ENCODE measurements around the gene GAREM1. TPM values are rescaled to one million over a fixed set of nuclear protein-coding genes. Genes with fewer than 3 reads are reported as not detected.

GAREM1 gene
- total RNA-seq, 1 donor from 2014 or later = 1.7 TPM

- Mint-ChIP-seq H3K9me3 (ENCODE audit: unreplicated experiment) (no peaks in the 10 kb centered on the region), H3K36me3 (ENCODE audit: unreplicated experiment) (no peaks in the 10 kb centered on the region), H3K27me3 (ENCODE audit: unreplicated experiment) (no peaks in the 10 kb centered on the region), H3K4me1 (ENCODE audit: unreplicated experiment) (peaks cover 6% of the 10 kb centered on the region), H3K27ac (ENCODE audit: unreplicated experiment) (no peak overlapping the region), H3K4me3 (ENCODE audit: unreplicated experiment) (no peak overlapping the region)
- DNase-seq (ENCODE audit: extremely low spot score, unreplicated experiment) = no peak
- TF ChIP-seq, protein P1, sequence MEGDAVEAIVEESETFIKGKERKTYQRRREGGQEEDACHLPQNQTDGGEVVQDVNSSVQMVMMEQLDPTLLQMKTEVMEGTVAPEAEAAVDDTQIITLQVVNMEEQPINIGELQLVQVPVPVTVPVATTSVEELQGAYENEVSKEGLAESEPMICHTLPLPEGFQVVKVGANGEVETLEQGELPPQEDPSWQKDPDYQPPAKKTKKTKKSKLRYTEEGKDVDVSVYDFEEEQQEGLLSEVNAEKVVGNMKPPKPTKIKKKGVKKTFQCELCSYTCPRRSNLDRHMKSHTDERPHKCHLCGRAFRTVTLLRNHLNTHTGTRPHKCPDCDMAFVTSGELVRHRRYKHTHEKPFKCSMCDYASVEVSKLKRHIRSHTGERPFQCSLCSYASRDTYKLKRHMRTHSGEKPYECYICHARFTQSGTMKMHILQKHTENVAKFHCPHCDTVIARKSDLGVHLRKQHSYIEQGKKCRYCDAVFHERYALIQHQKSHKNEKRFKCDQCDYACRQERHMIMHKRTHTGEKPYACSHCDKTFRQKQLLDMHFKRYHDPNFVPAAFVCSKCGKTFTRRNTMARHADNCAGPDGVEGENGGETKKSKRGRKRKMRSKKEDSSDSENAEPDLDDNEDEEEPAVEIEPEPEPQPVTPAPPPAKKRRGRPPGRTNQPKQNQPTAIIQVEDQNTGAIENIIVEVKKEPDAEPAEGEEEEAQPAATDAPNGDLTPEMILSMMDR (IDR thresholded peaks at IDR 0.05) = no peak
Observed at GRCh38 chr18:32373505-32373904, 97.2 kb downstream of the GAREM1 start.

GRCh38 chr18:32372381-32373061 is 98.2 kb downstream of the GAREM1 start:
- DNase-seq (ENCODE audit: extremely low spot score, unreplicated experiment) = no peak
- no peak overlapping the region for H3K27ac Mint-ChIP-seq (ENCODE audit: unreplicated experiment)
- H3K4me1 Mint-ChIP-seq (ENCODE audit: unreplicated experiment) = peaks cover 6% of the 10 kb centered on the region
- H3K27me3 Mint-ChIP-seq (ENCODE audit: unreplicated experiment) = no peaks in the 10 kb centered on the region
- H3K4me3 Mint-ChIP-seq (ENCODE audit: unreplicated experiment) = no peak overlapping the region
- H3K36me3 Mint-ChIP-seq (ENCODE audit: unreplicated experiment) = no peaks in the 10 kb centered on the region
- no peaks in the 10 kb centered on the region for H3K9me3 Mint-ChIP-seq (ENCODE audit: unreplicated experiment)
- TF ChIP-seq, protein P1 (IDR thresholded peaks at IDR 0.05) = no peak

- Mint-ChIP-seq H3K27ac (ENCODE audit: unreplicated experiment) (no peak overlapping the region), H3K9me3 (ENCODE audit: unreplicated experiment) (no peaks in the 10 kb centered on the region), H3K4me1 (ENCODE audit: unreplicated experiment) (peaks cover 6% of the 10 kb centered on the region)
Observed at GRCh38 chr18:32372047-32372380, 98.7 kb downstream of the GAREM1 start.

GRCh38 chr18:32371384-32371783 is 99.3 kb downstream of the GAREM1 start:
- peaks cover 6% of the 10 kb centered on the region for H3K4me1 Mint-ChIP-seq (ENCODE audit: unreplicated experiment)
- no peaks in the 10 kb centered on the region for H3K27me3 Mint-ChIP-seq (ENCODE audit: unreplicated experiment)
- H3K36me3 Mint-ChIP-seq (ENCODE audit: unreplicated experiment) = no peaks in the 10 kb centered on the region
- no peaks in the 10 kb centered on the region for H3K9me3 Mint-ChIP-seq (ENCODE audit: unreplicated experiment)
- no peak overlapping the region for H3K27ac Mint-ChIP-seq (ENCODE audit: unreplicated experiment)
- no peak overlapping the region for H3K4me3 Mint-ChIP-seq (ENCODE audit: unreplicated experiment)
- TF ChIP-seq, protein P1 (IDR thresholded peaks at IDR 0.05) = no peak
- no peak for DNase-seq (ENCODE audit: extremely low spot score, unreplicated experiment)

More at GRCh38 chr18:32372047-32372380, 98.7 kb downstream of the GAREM1 start:
- Mint-ChIP-seq H3K36me3 (ENCODE audit: unreplicated experiment) (no peaks in the 10 kb centered on the region), H3K27me3 (ENCODE audit: unreplicated experiment) (no peaks in the 10 kb centered on the region), H3K4me3 (ENCODE audit: unreplicated experiment) (no peak overlapping the region)
- DNase-seq (ENCODE audit: extremely low spot score, unreplicated experiment) = no peak
- TF ChIP-seq, protein P1 (IDR thresholded peaks at IDR 0.05) = no peak

- Mint-ChIP-seq H3K27me3 (ENCODE audit: unreplicated experiment) (no peaks in the 10 kb centered on the region), H3K9me3 (ENCODE audit: unreplicated experiment) (no peaks in the 10 kb centered on the region), H3K27ac (ENCODE audit: unreplicated experiment) (no peak overlapping the region), H3K4me3 (ENCODE audit: unreplicated experiment) (no peak overlapping the region), H3K4me1 (ENCODE audit: unreplicated experiment) (peaks cover 3% of the 10 kb centered on the region), H3K36me3 (ENCODE audit: unreplicated experiment) (no peaks in the 10 kb centered on the region)
- no peak for DNase-seq (ENCODE audit: extremely low spot score, unreplicated experiment)
- TF ChIP-seq, protein P1 (IDR thresholded peaks at IDR 0.05) = no peak
Observed at GRCh38 chr18:32368991-32369390, 101.7 kb downstream of the GAREM1 start.
